Adrenal gland (tissue), 12 donors: ENCODE measurements around the gene LOX. TPM values are rescaled to one million over a fixed set of nuclear protein-coding genes. Genes with fewer than 3 reads are reported as not detected.
"Not testable (repeated sequence)": the region's sequence is repeated elsewhere in the genome, so short reads cannot be mapped to it uniquely, and the experiment has no call there.

Experiments
- DNase-seq, 7 donors: peaks; one replicate each; pipeline ENCODE4 v3.0.0-alpha.2; 2019 to 2020
- H3K27ac ChIP-seq, 5 donors: fragments of 200-600 bp; sonication (generic) in 4 of 5; 1 replicate in 3 of 5; 2 replicates in 2 of 5; pipeline versions ENCODE4 v1.5.1 to v1.8.0; 2016 to 2020; ENCODE audit warnings: mild to moderate bottlenecking in 1 of 5
- H3K27me3 ChIP-seq: fragments of 200-600 bp; 2 replicates; pipeline ENCODE4 v1.8.0; 2021
- H3K36me3 ChIP-seq, 2 donors: fragments of 200-600 bp; replicated peaks in 1 of 2; 1 replicate in 1 of 2; 2 replicates in 1 of 2; pipeline versions ENCODE4 v1.5.1 to v1.8.0; 2018 to 2022
- H3K4me1 ChIP-seq, 2 donors: fragments of 200-600 bp; replicated peaks in 1 of 2; 1 replicate in 1 of 2; 2 replicates in 1 of 2; pipeline versions ENCODE4 v1.5.1 to v1.8.0; 2018 to 2021
- H3K4me3 ChIP-seq, 4 donors: fragments of 200-600 bp; sonication (generic) in 3 of 4; one replicate each; pipeline ENCODE4 v1.5.1; 2016 to 2018
- H3K9me3 ChIP-seq, 3 donors: fragments of 200-600 bp; sonication (generic) in 1 of 3; replicated peaks in 1 of 3; 1 replicate in 2 of 3; 2 replicates in 1 of 3; pipeline versions ENCODE4 v1.5.1 to v1.8.0; 2016 to 2021
- CTCF ChIP-seq, 6 experiments: fragments of 450-650 bp in 4 of 6; fragments of 200-600 bp in 2 of 6; sonication (generic) in 1 of 6; IDR thresholded peaks; 1 replicate in 5 of 6; 2 replicates in 1 of 6; pipeline versions ENCODE4 v1.5.1 to v1.8.0; 2016 to 2021; ENCODE audit warnings: antibody characterized with exemption in 6 of 6, mild to moderate bottlenecking in 2 of 6, moderate library complexity in 1 of 6
- POLR2A ChIP-seq, 2 donors: fragments of 450-650 bp; IDR thresholded peaks; one replicate each; pipeline ENCODE4 v1.6.1; 2017; ENCODE audit warnings: antibody characterized with exemption in 2 of 2, mild to moderate bottlenecking in 2 of 2, moderate library complexity in 1 of 2
- WGBS, 4 donors: extraction: QIAGEN DNeasy Blood & Tissue Kit in 2 of 4; methylation state at CpG; one replicate each; pipeline versions ENCODE4 v1.1.5 to v1.1.7; 2013 to 2017; 5-methylcytosine and 5-hydroxymethylcytosine counted together
- intact Hi-C, 2 donors: fragments of 100-400 bp; cut with DNase I; formaldehyde crosslinking; loops; one replicate each; pipeline versions ENCODE4 v1.14.1 to v1.15.0; 2022 to 2023
- polyA plus RNA-seq, 3 donors: library from polyadenylated mRNA; stranded (reverse); fragments of 200-250 nt in 2 of 3; fragments of 350-450 nt in 1 of 3; fragmentation: Illumina TruSeq in 1 of 3; extraction: RNeasy Lipid Tissue Mini Kit (QIAGEN cat#74804) in 1 of 3; gene quantifications; one replicate each; pipeline ENCODE4 v1.2.3, GENCODE V29; 2013 to 2014
- total RNA-seq, 9 donors: library from RNA; depleted of rRNA in 4 of 9; stranded (reverse); fragments of >200 nt in 4 of 9; fragments of 120-200 nt in 1 of 9; fragmentation: NEBNext Ultra II Directional in 1 of 9; extraction: Animal tissue kit (Norgen Biotek cat#: 25700) in 1 of 9; gene quantifications; one replicate each; pipeline versions ENCODE4 v1.1.0 to v1.2.4, GENCODE V29; 2013 to 2023
- donor health status: healthy with polysubstance abuse.
- donor health status: Bipolar disorder and iron deficiency.
- donor health status: DM: yes; HTN: yes; CAD: no.
- donor health status: DM: no; HTN: no; CAD: no.
- donor health status: DM: no; HTN: no; CAD: no.
- donor health status: DM: yes; HTN: yes; CAD: no.

The LOX gene
- total and polyA plus RNA-seq, 12 donors, result 1.9 to 13.6 (median 7.3) TPM

- no peak for DNase-seq
- Histone ChIP-seq H3K27ac (no peak overlapping the region), H3K4me1 (no peaks in the 10 kb centered on the region), H3K9me3 (no peaks in the 10 kb centered on the region), H3K36me3 (no peaks in the 10 kb centered on the region), H3K27me3 (no peaks in the 10 kb centered on the region), H3K4me3 (no peak overlapping the region)
- 85 to 92% (median 91%) methylated on average over 1 of the region's 1 CpG for WGBS, 4 donors
- intact Hi-C loops, result no loop called here
- TF ChIP-seq CTCF (IDR thresholded peaks at IDR 0.05), result no peak
- no peak for TF ChIP-seq POLR2A (IDR thresholded peaks at IDR 0.05)
These were observed 19.3 kb upstream of the LOX start for GRCh38 chr5:122097391-122097790.

GRCh38 chr5:122095158-122095557 lies 17.1 kb upstream of the LOX start:
- DNase-seq, result no peak
- no peak for TF ChIP-seq CTCF (IDR thresholded peaks at IDR 0.05)
- TF ChIP-seq POLR2A (IDR thresholded peaks at IDR 0.05), result no peak
- intact Hi-C loops, result no loop called here

GRCh38 chr5:122094251-122094650 lies 16.2 kb upstream of the LOX start:
- H3K27me3 ChIP-seq, H3K9me3 ChIP-seq, H3K27ac ChIP-seq, H3K4me3 ChIP-seq, H3K4me1 ChIP-seq, DNase-seq, H3K36me3 ChIP-seq, intact Hi-C loops: not testable (repeated sequence)
- WGBS, 4 donors, result 80 to 88% (median 83%) methylated on average over 5 of the region's 5 CpGs

More at GRCh38 chr5:122095158-122095557, 17.1 kb upstream of the LOX start:
- no peak overlapping the region for H3K27ac ChIP-seq
- no peak overlapping the region for H3K4me3 ChIP-seq
- no peaks in the 10 kb centered on the region for H3K27me3 ChIP-seq
- no peaks in the 10 kb centered on the region for H3K36me3 ChIP-seq
- H3K4me1 ChIP-seq, result no peaks in the 10 kb centered on the region
- no peaks in the 10 kb centered on the region for H3K9me3 ChIP-seq
- 60 to 75% (median 67%) methylated on average over 3 of the region's 3 CpGs for WGBS, 4 donors

GRCh38 chr5:122093415-122094180 lies 15.5 kb upstream of the LOX start:
- Histone ChIP-seq H3K9me3 (no peaks in the 10 kb centered on the region), H3K27me3 (no peaks in the 10 kb centered on the region), H3K4me1 (no peaks in the 10 kb centered on the region), H3K36me3 (no peaks in the 10 kb centered on the region), H3K4me3 (no peak overlapping the region), H3K27ac (no peak overlapping the region)
- intact Hi-C loops, result no loop called here
- WGBS, 4 donors, result 73 to 81% (median 77%) methylated on average over 7 of the region's 7 CpGs
- no peak for TF ChIP-seq POLR2A (IDR thresholded peaks at IDR 0.05)
- TF ChIP-seq CTCF (IDR thresholded peaks at IDR 0.05), result no peak
- no peak for DNase-seq
